HTERT RPE-1 (cell line): Measurements from ENCODE around the gene BPIFA2.
"Not testable (repeated sequence)": the region's sequence is repeated elsewhere in the genome, so short reads cannot be mapped to it uniquely, and the experiment has no call there.

Experiments used
- in situ Hi-C: fragments of 300-500 bp; cut with MboI; formaldehyde crosslinking; loops from 4 replicates; pipeline ENCODE4 v1.14.3; 2020; ENCODE audit warnings: low sequenced_read_pairs

Gene BPIFA2

DNA sequence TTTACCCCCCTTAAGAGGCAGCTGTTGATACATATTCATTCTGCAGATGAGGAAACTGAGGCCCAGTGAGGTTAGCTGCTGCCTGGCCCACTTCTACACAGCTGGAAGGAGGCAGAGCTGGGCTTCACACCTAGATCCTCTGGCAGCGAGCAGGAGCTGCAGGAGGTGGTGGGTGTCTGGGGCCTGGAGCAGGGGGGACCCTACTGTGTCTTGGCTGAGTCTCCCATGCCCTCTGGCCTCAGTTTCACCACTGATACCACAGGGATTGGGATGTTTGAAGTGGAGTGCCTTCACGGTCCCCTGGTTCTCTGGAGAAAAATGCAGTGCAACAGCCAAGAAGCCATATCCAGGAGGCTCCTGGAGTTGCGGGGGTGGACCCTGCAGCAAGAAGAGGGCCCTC is 8.2 kb upstream of the BPIFA2 start:
- in situ Hi-C loops = no loop called here

DNA sequence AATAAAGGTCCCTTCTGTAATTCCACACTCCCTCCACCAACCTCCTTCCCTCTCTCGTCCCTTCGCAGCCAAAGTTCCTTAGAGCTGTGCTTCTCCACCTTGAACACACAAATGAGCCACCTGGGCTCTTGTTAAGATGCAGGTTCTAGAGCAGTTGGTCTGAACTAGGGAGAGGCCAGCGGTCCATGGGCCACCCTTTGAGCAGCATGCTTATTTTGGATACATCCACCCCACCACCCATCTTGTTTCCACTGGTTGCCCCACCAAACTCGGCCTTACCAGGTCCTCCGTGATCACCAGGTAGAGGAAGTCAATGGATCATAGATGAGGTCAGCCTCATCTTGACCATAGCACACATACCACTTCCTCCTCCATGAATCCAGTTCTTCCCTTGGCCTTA is 7.3 kb upstream of the BPIFA2 start:
- in situ Hi-C loops = no loop called here

DNA sequence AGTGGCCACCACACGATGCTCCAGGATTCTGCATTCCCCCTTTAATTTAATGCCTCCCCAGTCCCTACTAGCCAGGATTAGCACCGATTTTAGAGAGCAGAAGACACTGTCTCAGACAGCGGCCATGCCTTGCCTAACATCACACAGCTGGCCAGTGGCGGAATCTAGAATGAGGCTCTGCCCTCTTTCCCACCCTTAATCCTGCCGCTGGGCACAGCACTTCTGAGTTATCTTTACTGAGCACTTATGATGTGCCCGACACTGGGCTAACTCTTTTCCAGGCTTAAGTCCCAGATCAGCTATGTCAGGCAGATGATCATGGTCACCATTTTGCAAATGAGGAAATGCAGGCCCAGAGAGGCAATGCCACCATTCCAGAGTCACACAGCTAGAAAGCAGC is 5.6 kb upstream of the BPIFA2 start:
- in situ Hi-C loops = no loop called here

DNA sequence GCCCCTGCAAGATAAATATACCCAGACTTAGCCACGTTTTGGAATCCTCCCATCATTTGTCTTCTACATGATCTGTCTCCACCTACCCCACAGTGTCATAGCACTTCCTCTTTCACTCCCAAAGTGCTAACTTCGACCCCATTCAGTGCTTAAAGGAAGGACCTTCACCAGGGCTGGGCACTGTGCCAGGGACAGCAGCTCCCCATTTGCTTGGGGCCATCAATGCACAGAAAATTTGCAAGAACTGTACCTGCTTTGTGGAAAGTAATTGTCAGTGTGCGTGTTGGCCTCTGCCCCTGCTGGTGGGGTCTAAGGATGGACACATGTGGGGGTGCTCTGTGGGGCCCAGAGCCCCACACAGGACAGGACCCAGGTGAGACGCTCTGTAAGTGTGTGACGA is 5.2 kb upstream of the BPIFA2 start:
- in situ Hi-C loops = no loop called here

DNA sequence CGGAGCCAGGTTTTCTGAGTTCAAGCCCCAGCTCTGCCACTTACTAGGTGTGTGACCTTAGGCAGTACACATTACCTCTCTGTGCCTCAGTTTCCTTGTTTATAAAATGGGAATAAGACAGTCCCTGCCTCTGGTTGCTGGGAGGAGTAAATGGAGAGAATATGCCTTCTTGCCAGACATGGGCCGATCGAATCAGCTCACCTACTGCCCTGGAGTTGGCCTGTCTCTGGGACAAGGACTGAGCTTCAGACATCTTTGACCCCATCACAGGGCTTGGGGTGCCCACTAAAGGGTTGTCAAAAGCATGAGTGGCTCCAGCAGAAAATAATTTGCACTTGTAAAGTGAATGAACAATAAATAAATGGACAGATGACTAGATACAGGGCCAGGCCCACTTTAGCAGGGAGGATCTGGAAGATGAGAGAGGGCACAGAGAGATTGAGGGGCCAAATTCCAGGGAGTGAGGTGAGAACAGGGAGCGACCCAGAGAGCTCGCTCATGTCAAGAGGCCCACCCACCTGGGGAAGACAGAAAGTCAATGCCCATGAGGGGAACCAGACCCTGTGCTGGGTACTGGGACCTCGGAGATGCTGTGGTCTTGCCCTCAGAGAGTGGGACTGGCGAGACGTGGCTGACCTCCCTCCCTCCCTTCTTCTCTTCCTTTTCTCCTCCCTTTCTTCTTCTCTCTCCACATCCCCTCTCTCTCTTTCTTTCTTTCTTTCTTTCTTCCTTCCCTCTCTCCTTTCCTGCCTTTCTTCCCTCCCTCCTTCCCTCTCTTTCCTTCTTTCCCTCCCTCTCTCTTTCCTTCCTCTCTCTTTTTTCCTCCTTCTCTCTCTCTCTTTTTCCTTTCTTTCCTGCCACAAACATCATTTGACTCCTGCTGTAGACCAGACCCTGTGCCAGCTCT is 3.9 kb upstream of the BPIFA2 start:
- in situ Hi-C loops = no loop called here

DNA sequence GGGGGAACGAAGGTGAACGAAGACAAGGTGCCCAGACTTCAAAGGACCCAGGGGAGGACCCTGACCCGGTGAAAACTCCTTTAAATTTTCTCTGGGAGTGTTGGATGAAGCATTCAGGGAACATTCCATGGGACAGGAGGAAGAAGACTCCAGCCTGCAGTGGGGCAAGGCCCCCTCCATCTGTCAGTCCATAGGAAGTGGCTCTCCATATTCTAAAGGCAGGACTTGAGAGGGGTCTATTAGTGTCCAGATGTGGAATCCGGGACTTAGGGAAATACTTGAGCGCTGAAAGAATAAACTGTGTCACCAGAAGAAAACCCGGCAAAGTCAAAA is 3.2 kb upstream of the BPIFA2 start:
- in situ Hi-C loops = no loop called here

DNA sequence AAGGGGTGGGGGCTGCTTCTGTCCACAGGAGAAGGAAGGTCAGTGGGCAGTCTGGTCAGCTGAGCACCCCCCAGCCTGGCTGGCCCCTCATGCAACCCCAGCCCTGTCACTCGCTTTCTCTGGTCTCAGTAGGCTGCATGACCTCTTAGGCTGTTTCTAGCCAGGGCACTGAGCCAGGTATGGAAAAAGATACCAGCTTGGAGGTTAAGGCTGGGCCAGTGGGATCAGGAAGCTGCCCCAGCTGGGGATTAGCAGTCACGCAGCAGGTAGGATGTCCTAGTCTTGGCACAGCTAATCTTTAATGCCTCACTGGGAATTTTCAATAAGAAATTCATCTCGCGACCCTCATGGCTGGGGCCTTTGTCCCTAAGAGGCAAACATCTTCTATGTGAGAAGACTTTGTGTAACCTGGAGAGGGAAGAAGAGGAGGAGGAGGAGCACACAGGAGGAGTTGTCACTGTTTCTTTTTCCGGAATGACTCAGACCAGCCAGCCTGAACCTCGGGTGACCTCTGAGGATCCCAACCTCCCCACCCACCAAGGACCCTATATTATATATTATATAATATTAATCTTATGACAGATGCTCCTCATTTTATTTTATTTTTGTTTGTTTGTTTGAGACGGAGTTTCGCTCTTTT is 2.4 kb upstream of the BPIFA2 start:
- in situ Hi-C loops = no loop called here

DNA sequence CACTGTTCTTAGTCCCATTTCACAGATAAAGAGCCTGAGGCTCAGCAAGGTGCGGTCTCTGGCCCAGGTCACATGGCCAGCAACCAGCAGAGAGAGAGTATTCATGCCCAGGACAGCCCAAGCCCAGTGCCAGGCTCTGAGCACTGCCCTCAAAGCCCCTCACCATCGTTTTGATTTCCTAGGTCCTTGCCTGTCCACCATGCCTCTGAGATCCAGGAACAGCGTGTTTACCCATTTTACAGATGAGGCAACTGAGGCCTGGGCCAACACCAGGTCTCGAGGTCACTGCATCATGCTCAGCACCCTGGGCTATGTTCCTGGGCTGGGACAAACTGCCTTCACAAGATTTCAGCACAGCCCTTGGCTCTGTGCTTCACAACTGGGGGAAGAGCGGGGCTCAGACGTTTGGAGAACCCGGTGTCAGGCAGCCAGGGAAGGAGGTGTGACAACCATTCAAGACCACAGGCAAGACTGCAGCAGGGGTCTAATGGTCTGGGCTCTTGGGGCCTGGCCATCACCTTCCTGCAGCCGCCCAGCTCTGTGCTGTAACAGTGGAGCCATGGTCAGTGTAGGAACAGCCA is 1.3 kb upstream of the BPIFA2 start:
- in situ Hi-C loops = no loop called here

DNA sequence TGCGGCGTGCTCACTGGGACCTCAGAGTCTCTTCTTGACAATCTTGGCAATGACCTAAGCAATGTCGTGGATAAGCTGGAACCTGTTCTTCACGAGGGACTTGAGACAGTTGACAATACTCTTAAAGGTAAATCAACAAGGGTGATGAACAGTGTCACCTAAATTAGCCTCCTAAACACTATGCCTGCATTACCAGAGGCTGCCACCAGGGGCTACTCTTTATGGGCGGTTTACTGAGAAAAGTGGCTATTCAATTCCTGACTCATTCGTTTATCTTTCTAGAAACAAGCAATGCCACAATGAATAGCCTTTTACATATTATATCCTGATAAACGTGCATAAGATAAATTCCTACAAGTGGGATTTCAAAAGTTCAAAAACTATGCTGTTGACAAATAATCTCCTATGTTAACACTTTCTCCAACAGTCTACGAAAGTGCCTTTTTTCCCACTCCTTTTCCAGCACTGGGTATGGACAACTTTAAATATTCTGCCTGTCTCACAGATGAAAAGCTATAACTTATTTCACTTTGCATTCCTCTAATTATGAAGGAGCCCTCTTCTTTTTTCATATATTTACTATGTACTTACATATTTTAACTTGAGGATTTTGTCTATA is 1.3 kb downstream of the BPIFA2 start:
- in situ Hi-C loops = no loop called here

DNA sequence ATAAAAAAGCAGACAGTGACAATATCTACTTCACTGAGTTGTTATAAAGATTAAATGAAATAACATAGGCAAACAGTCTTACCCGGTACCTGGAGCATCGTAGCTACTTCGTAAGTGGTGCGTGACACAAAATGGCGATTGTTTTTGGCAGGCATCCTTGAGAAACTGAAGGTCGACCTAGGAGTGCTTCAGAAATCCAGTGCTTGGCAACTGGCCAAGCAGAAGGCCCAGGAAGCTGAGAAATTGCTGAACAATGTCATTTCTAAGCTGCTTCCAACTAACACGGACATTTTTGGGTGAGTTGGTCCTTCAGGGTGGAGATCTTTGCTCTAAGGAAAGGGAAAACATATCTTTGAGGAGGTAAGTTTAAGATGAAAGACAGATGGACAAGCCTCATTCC is 4.8 kb downstream of the BPIFA2 start:
- in situ Hi-C loops = no loop called here

DNA sequence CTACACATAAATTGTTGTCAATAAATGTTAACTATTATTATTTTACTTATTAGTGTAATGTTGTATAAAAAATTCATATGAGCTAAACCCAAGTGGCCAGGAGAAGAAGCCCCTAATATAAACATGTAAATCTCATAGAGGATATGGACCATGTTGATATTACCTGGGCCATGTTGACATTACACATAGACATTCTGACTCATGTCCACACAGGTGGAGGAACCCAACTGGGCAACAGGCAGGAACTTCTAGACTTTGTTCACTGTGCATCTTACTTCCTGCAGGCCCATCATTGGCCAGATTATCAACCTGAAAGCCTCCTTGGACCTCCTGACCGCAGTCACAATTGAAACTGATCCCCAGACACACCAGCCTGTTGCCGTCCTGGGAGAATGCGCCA is 7.2 kb downstream of the BPIFA2 start:
- in situ Hi-C loops = no loop called here

DNA sequence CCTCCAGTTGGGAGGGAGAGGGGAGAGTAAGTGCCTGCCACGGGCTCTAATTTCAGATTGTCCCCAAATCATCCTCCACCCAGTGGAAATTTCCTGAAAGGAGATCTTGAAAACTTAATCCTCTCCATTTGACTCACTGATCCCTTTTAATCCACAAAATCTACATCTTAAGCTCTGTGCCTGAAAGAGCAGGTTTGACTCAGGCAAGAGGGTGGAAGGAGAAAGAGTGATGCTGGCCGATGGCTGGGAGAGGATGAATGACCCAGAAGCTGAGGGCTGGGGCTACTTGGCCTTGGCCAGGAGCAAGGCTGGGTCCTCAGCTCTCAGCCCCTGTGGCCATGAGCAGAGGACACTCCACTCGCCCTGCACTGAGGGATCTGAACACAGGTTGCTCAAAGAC is 8.1 kb downstream of the BPIFA2 start:
- in situ Hi-C loops = no loop called here

DNA sequence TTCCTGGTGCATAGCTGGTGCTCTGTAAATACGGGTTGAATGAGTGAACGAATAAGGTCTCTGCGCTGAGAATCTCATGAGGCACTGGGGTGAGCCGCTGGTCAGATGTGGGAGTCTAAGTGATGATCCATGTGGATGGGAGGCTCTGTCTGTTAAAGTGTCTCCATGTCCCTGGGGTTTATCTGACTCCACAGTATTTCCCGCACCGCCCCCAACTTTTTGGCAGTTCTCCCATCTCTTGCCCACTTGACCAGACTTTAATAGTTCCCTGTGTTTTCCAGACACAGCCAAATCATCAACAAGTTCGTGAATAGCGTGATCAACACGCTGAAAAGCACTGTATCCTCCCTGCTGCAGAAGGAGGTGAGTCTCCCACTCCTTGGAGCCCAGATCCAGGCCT is 9.9 kb downstream of the BPIFA2 start:
- in situ Hi-C loops = no loop called here

DNA sequence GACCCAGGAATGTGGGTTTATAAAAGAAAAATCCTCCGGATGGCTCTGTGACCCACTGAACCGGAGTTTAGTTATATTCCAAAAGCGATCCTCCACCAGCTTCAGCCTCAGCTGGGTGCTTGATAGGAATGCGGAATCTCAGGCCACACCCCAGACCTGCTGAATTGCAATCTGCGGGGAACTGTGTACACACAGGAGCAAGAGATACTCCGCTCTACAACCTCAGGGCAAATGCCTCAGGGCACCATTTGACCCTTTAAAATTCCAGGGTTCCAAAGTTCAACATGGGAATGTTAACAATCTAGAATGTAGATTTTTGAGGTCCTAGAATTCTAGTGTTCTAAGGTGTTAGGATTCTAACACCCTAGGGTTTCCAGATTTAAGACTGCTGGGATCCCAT is 10.8 kb downstream of the BPIFA2 start:
- in situ Hi-C loops = no loop called here

DNA sequence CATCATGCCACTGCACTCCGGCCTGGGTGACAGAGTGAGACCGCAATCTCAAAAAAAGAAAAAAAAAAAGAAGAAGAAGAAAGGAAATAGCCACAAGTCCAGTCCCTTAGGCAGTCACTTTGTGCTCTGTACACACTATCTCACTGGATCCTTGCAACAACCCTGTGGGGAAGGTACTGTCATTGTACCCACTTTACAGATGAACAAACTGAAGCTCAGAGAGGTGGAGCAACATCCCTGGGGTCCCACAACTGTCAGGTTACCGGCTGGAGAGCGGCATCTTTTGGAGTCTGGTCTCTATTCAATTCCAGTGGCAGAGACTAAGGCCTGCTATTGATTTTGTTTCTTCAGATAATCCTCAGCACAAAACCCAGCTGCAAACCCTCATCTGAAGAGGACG is 12.2 kb downstream of the BPIFA2 start:
- in situ Hi-C loops = no loop called here

DNA sequence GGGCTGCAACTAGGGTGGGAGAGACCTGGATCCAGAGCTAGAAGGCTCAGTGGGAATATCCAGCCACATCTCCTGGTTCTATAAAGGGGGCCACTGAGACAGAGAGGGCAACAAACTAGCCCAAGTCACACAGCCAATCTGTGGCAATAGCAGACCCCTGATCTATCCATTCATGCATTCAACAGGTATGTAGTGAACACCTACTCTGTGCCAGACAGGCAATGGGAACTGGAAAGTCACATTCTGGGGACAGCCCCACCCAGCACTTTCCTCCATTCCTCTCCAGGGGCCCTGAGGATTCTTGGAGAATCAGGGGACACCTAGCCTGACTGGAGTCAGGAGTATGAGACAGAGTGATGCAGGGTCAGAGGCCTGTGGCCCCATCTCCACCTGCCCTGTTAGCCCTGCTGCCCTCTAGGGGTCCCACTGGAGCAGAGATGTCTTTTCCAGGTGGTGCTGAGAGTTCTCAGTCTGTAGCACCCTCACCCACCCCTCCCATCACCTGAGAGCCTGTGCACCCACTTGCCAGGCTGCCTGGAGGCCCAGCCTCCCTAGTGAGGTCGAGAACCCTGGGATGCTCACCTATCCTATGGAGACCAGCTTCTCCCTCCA is 13.6 kb downstream of the BPIFA2 start:
- in situ Hi-C loops = no loop called here

DNA sequence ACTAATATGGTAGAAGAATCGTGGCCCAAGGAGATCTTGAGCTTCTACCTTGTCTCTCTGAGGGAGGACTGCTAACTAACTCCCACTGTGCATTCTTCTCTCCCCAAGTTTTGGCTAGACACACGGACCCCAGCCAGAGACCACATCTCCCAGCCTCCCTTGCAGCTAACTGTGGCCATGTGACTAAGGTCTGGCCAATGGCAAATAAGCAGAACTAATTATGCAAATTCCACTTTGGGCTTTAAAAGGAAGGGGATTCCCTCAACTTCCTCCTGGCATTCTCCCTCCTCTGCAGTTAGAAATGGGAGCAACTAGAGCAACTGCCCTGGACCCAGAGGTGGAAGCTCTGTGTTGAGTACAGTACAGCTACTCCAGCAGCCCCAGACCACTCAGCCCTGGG is 15.4 kb downstream of the BPIFA2 start:
- in situ Hi-C loops = no loop called here

DNA sequence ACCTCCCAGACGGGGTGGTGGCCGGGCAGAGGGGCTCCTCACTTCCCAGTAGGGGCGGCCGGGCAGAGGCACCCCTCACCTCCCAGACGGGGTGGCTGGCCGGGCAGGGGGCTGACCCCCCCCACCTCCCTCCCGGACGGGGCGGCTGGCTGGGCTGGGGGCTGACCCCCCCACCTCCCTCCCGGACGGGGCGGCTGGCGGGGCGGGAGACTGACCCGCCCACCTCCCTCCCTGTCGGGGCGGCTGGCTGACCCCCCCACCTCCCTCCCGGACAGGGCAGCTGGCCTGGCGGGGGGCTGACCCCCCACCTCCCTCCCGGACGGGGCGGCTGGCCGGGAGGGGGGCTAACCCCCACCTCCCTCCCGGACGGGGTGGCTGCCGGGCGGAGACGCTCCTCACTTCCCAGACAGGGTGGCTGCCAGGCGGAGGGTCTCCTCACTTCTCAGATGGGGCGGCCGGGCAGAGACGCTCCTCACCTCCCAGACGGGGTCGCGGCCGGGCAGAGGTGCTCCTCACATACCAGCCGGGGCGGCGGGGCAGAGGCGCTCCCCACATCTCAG is 17.2 kb downstream of the BPIFA2 start:
- in situ Hi-C loops = not testable (repeated sequence)

DNA sequence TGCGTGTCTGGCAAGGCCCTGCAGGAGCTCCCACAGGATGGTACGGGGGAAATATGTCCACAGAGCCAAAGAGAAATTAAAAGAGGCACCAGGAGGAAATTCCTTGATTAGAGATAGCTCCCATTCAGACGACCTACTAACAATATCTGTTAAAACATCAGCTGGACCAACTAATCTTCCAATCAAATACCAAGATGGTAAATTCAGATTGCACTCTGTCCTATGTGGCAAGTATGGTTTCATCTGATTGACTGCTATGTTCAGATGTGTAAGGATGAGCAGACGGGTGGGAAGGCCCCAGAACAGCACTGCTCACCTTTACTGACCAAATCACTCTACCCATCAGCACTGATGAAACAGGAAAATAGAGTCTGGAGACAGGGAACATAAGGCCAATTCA is 19.5 kb downstream of the BPIFA2 start:
- in situ Hi-C loops = no loop called here

DNA sequence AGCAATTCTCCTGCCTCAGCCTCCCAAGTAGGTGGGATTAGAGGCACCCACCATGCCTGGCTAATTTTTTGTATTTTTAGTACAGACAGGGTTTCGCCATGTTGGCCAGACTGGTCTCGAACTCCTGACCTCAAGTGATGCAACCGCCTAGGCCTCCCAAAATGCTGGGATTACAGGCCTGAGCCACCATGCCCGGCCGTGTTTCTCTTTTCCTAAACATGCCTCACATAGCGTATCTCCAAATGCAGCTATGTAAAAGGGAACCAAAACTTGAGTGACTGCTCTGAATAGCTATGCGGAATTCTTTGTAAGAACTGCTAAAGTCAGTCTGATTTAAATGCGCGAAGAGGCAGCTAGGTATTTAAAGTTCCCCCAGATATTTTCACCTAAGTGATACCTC is 20.5 kb downstream of the BPIFA2 start:
- in situ Hi-C loops = no loop called here

DNA sequence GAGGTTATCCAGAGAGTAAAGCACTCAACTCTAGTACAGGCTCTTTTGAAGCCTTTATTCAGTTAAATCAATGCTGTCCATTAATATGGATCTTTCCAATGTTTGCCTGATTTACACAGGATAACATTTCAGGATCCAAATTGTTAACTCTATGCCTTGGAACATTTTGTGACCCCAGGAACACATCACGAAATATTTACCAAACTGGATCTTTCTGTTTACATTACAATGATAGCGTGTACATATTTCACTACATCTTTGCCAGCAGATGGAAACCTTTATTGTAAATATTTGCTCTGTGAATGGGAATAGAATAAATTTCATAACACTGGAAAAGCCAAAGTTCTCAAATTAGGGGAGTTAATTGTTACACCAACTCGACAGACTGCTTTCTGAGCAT is 23.5 kb downstream of the BPIFA2 start:
- in situ Hi-C loops = no loop called here
